Loucy (cell line): Measurements from ENCODE around the gene KANSL2.
"Not testable (repeated sequence)": the region's sequence is repeated elsewhere in the genome, so short reads cannot be mapped to it uniquely, and the experiment has no call there.

Source experiments
- EZH2phosphoT487 ChIP-seq: fragments of 200-600 bp; IDR thresholded peaks from 2 replicates; pipeline ENCODE4 v1.6.1; 2018; ENCODE audit warnings: antibody characterized with exemption, mild to moderate bottlenecking, moderate library complexity, borderline replicate concordance
- TF ChIP-seq, protein P1 (sequence below): fragments of 200-600 bp; sonication (generic); conservative IDR thresholded peaks from 2 replicates; pipeline ENCODE4 v1.5.1; 2014; ENCODE audit warnings: mild to moderate bottlenecking, antibody characterized with exemption, low read length

DNA sequence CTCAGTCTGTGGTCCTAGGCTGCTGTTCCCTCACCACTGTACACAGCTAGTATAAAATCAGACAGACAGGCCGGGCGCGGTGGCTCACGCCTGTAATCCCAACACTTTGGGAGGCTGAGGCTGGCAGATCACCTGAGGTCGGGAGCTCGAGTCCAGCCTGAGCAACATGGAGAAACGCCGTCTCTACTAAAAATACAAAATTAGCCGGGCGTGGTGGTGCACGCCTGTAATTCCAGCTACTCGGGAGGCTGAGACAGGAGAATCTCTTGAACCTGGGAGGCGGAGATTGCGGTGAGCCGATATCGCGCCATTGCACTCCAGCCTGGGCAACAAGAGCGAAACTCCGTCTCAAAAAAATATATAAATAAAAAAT lies 481 bp upstream of the KANSL2 start:
- not testable (repeated sequence) for TF ChIP-seq EZH2phosphoT487
- TF ChIP-seq, protein P1, sequence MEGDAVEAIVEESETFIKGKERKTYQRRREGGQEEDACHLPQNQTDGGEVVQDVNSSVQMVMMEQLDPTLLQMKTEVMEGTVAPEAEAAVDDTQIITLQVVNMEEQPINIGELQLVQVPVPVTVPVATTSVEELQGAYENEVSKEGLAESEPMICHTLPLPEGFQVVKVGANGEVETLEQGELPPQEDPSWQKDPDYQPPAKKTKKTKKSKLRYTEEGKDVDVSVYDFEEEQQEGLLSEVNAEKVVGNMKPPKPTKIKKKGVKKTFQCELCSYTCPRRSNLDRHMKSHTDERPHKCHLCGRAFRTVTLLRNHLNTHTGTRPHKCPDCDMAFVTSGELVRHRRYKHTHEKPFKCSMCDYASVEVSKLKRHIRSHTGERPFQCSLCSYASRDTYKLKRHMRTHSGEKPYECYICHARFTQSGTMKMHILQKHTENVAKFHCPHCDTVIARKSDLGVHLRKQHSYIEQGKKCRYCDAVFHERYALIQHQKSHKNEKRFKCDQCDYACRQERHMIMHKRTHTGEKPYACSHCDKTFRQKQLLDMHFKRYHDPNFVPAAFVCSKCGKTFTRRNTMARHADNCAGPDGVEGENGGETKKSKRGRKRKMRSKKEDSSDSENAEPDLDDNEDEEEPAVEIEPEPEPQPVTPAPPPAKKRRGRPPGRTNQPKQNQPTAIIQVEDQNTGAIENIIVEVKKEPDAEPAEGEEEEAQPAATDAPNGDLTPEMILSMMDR, result not testable (repeated sequence)
